Panc1 (cell line): ENCODE measurements around the gene MBOAT1. TPM values are rescaled to one million over a fixed set of nuclear protein-coding genes. Genes with fewer than 3 reads are reported as not detected.

Source experiments
- ATAC-seq: fragments of 200-7000 bp; cut with Tn5 transposase; 2 replicates; pipeline ENCODE4 v1.9.1; 2020; ENCODE audit warnings: mild to moderate bottlenecking, moderate library complexity
- BruUV-seq: library from RNA; stranded (reverse); fragments of 400-500 nt; replicated peaks from 2 replicates; lab custom pipeline; 2021; lab: Mats Ljungman, UMichigan
- CTCF ChIA-PET: fragments of 300-600 bp; sonication (Branson Sonifier 250); formaldehyde crosslinking; loops from one replicate; lab custom pipeline; 2022; ENCODE audit warnings: antibody characterized with exemption; lab: Charles Lee
- POLR2A ChIA-PET: fragments of 300-600 bp; sonication (Branson Sonifier 250); formaldehyde crosslinking; loops from one replicate; lab custom pipeline; 2022; ENCODE audit warnings: antibody characterized with exemption; lab: Charles Lee
- DNase-seq: peaks from one replicate; pipeline ENCODE4 v3.0.0-alpha.2; 2010; ENCODE audit warnings: low read depth, low spot score
- H3K27ac ChIP-seq: 2 replicates; pipeline ENCODE4 v1.5.1; 2011; ENCODE audit warnings: mild to moderate bottlenecking, low read length, inconsistent platforms
- H3K27me3 ChIP-seq: fragments of 200-500 bp; sonication (Bioruptor generic); 2 replicates; pipeline ENCODE4 v1.6.0; 2014; ENCODE audit warnings: low read length, inconsistent platforms; ENCODE audit not compliant: control insufficient read depth, insufficient read depth
- H3K36me3 ChIP-seq: fragments of 200-500 bp; sonication (Bioruptor generic); 2 replicates; pipeline ENCODE4 v1.5.1; 2014; ENCODE audit warnings: inconsistent platforms, mild to moderate bottlenecking, low read length, moderate library complexity; ENCODE audit not compliant: control insufficient read depth, insufficient read depth
- H3K4me1 ChIP-seq: 2 replicates; pipeline ENCODE4 v1.5.1; 2011; ENCODE audit warnings: inconsistent platforms, mild to moderate bottlenecking, low read length, moderate library complexity; ENCODE audit not compliant: control insufficient read depth, insufficient read depth
- H3K4me3 ChIP-seq, 2 experiments: 2 replicates each; pipeline ENCODE4 v1.5.1; 2011 to 2012; ENCODE audit warnings: low read depth in 2 of 2, low read length in 2 of 2, mild to moderate bottlenecking in 2 of 2, inconsistent platforms in 1 of 2, moderate library complexity in 1 of 2
- H3K9me3 ChIP-seq: fragments of 200-500 bp; sonication (Bioruptor generic); 2 replicates; pipeline ENCODE4 v1.5.1; 2014; ENCODE audit warnings: low read depth, mild to moderate bottlenecking, inconsistent platforms, low read length, moderate library complexity; ENCODE audit not compliant: control insufficient read depth, insufficient read depth
- CTCF ChIP-seq: fragments of 450-650 bp; IDR thresholded peaks from 2 replicates; pipeline ENCODE4 v1.5.1; 2017; ENCODE audit warnings: mild to moderate bottlenecking
- POLR2AphosphoS5 ChIP-seq: IDR thresholded peaks from 2 replicates; pipeline ENCODE4 v1.6.1; 2012; ENCODE audit warnings: mild to moderate bottlenecking, low read depth, low read length, moderate library complexity
- REST ChIP-seq, 2 experiments: IDR thresholded peaks; 2 replicates each; pipeline ENCODE4 v1.6.1; 2011 to 2012; ENCODE audit warnings: low read depth in 2 of 2, control low read depth in 1 of 2, low read length in 1 of 2, mild to moderate bottlenecking in 1 of 2, moderate library complexity in 1 of 2; ENCODE audit not compliant: insufficient read depth in 1 of 2
- SIN3A ChIP-seq: IDR thresholded peaks from 2 replicates; pipeline ENCODE4 v1.6.1; 2012; ENCODE audit warnings: low read depth, mild to moderate bottlenecking, low read length, moderate library complexity, borderline replicate concordance; ENCODE audit not compliant: insufficient read depth
- TCF7L2 ChIP-seq: IDR thresholded peaks from 2 replicates; pipeline ENCODE4 v1.6.1; 2011; ENCODE audit warnings: mild to moderate bottlenecking, low read depth, low read length, inconsistent platforms
- in situ Hi-C: cut with HindIII; loops from 2 replicates; pipeline ENCODE4 v1.10.0; 2016; ENCODE audit warnings: low sequenced_read_pairs, low pct_unique_long_range_greater_than_20kb
- intact Hi-C: fragments of 100-400 bp; cut with micrococcal nuclease; formaldehyde crosslinking; loops from one replicate; pipeline ENCODE4 v1.10.0; 2022; ENCODE audit not compliant: unreplicated experiment
- total RNA-seq: library from RNA; stranded (reverse); gene quantifications from one replicate; pipeline ENCODE4 v1.2.1, GENCODE V29; 2021; ENCODE audit not compliant: unreplicated experiment

Gene MBOAT1
- total RNA-seq, 1 experiment from 2014 or later: 15.1 TPM

- BruUV-seq: no TSS peak
- H3K36me3 ChIP-seq: no peaks in the 10 kb centered on the region; the same call in 1 of the 2 replicates
- no peaks in the 10 kb centered on the region for H3K27me3 ChIP-seq
- intact Hi-C loops (no loop called here), in situ Hi-C loops (no loop called here)
- TF ChIP-seq SIN3A: no peak
- no peak for TF ChIP-seq CTCF
- no peak for TF ChIP-seq REST (IDR thresholded peaks at IDR 0.05; ENCODE audit: insufficient read depth in 1 of 2, low read depth in 2 of 2, low read length in 1 of 2)
- no peak for TF ChIP-seq POLR2AphosphoS5
- no peak for TF ChIP-seq TCF7L2
- POLR2A ChIA-PET: no interaction called here
- no peak overlapping the region for H3K4me3 ChIP-seq
- ATAC-seq: no peak
- CTCF ChIA-PET: no interaction called here
- no peaks in the 10 kb centered on the region for H3K4me1 ChIP-seq
- no peak for DNase-seq
- no peaks in the 10 kb centered on the region for H3K9me3 ChIP-seq
- no peak overlapping the region for H3K27ac ChIP-seq
These were observed 55.4 kb downstream of the MBOAT1 start for GRCh38 chr6:20156824-20157223.

- no peak overlapping the region for H3K27ac ChIP-seq
- POLR2A ChIA-PET: no interaction called here
- H3K27me3 ChIP-seq: no peaks in the 10 kb centered on the region
- no peaks in the 10 kb centered on the region; the same call in 1 of the 2 replicates for H3K36me3 ChIP-seq
- H3K9me3 ChIP-seq: no peaks in the 10 kb centered on the region
- H3K4me3 ChIP-seq: no peak overlapping the region
- intact Hi-C loops: no loop called here
- no peaks in the 10 kb centered on the region for H3K4me1 ChIP-seq
- no peak for TF ChIP-seq CTCF
- no peak for DNase-seq
- no TSS peak for BruUV-seq
- in situ Hi-C loops: no loop called here
- no peak for ATAC-seq
- CTCF ChIA-PET: no interaction called here
These were observed 57.5 kb downstream of the MBOAT1 start for GRCh38 chr6:20154753-20155152.

GRCh38 chr6:20153194-20153593, 59.1 kb downstream of the MBOAT1 start:
- CTCF ChIA-PET: no interaction called here
- H3K9me3 ChIP-seq: no peaks in the 10 kb centered on the region
- TF ChIP-seq TCF7L2: no peak
- no peak for TF ChIP-seq SIN3A
- no peak for TF ChIP-seq POLR2AphosphoS5
- TF ChIP-seq CTCF: no peak
- no peak for TF ChIP-seq REST (IDR thresholded peaks at IDR 0.05; ENCODE audit: insufficient read depth in 1 of 2, low read depth in 2 of 2, low read length in 1 of 2)
- no peaks in the 10 kb centered on the region; the same call in 1 of the 2 replicates for H3K36me3 ChIP-seq
- POLR2A ChIA-PET: no interaction called here
- H3K4me1 ChIP-seq: no peaks in the 10 kb centered on the region
- no TSS peak for BruUV-seq
- no peak overlapping the region for H3K27ac ChIP-seq
- in situ Hi-C loops: no loop called here
- intact Hi-C loops: no loop called here
- H3K4me3 ChIP-seq: no peak overlapping the region
- no peak for DNase-seq
- H3K27me3 ChIP-seq: no peaks in the 10 kb centered on the region
- ATAC-seq: no peak
